Measurements from ENCODE around the gene SDHC. TPM values are rescaled to one million over a fixed set of nuclear protein-coding genes. Genes with fewer than 3 reads are reported as not detected.
A peak's percentile ranks its signal among the peaks of the same experiment; 100 is the strongest.

The SDHC gene
- polyA plus RNA-seq, 1 of the 3 experiments (the other 2 are of a cell fraction): 195 TPM

GRCh38 chr1:161266836-161267235, 47.3 kb upstream of the SDHC start:
- Histone ChIP-seq H3K9me3 (no peaks in the 10 kb centered on the region), H4K20me1 (ENCODE audit: insufficient read depth) (no peaks in the 10 kb centered on the region), H3K4me1 (ENCODE audit: control insufficient read depth in 1 of 2, insufficient read depth in 2 of 2, low read depth in 1 of 2, low read length in 1 of 2) (peaks cover 0 to 12% of the 10 kb centered on the region in 2 experiments; a peak in 2 of 4 replicates), H3K4me2 (peak overlapping the region; percentile 23; the same call in 1 of the 2 replicates), H3F3A (replicated peaks; ENCODE audit: insufficient read depth) (no peaks in the 10 kb centered on the region), H3K27me3 (ENCODE audit: insufficient read depth) (no peaks in the 10 kb centered on the region), H3K9me2 (no peaks in the 10 kb centered on the region), H2AFZ (ENCODE audit: low read depth) (peak overlapping the region; percentile 20; the same call in 1 of the 2 replicates), H3K27ac (ENCODE audit: low read depth in 2 of 2, low read length in 1 of 2) (0 out of 4 replicates have a peak overlapping the region, but pooled peaks of 1 of the 2 experiments have one; percentile 8), H3K9ac (no peak overlapping the region), H3K4me3 (ENCODE audit: low read depth in 2 of 2, low read length in 1 of 2) (no peak overlapping the region), H3K79me2 (ENCODE audit: insufficient read depth) (no peaks in the 10 kb centered on the region), H3K36me3 (replicated peaks in 1 of 2; ENCODE audit: control insufficient read depth in 1 of 2, insufficient read depth in 2 of 2, low read length in 1 of 2) (no peaks in the 10 kb centered on the region)
- ChIA-PET POLR2A (interaction anchor here (0.5 kb wide), 1 partner anchor 1101 kb away, joined by 3 read pairs; no protein-coding TSS in a partner anchor), CTCF (interaction anchor here (1.2 to 1.8 kb wide), 2 partner anchors 24 to 39 kb away, joined by 8 read pairs; no protein-coding TSS in a partner anchor)
- WGBS (ENCODE audit: low lambda C conversion rate): 85% methylated on average over 2 of the region's 2 CpGs
- TF ChIP-seq RFX5 (IDR thresholded peaks at IDR 0.05; ENCODE audit: low read length) (no peak), EP300 (IDR thresholded peaks at IDR 0.05; ENCODE audit: borderline replicate concordance in 1 of 2, low read depth in 1 of 2, low read length in 1 of 2) (no peak), NFIC (IDR thresholded peaks at IDR 0.05; ENCODE audit: borderline replicate concordance) (no peak), IRF3 (IDR thresholded peaks at IDR 0.05; ENCODE audit: low read depth, low read length) (no peak), CTCF (IDR thresholded peaks at IDR 0.05) (no peak), FOXJ3 (CRISPR knock-in tag; IDR thresholded peaks at IDR 0.05) (no peak), FOXM1 (IDR thresholded peaks at IDR 0.05; ENCODE audit: low read depth) (no peak), SIN3A (IDR thresholded peaks at IDR 0.05; ENCODE audit: borderline replicate concordance, low read depth, low read length) (no peak), GABPA (IDR thresholded peaks at IDR 0.05; ENCODE audit: low read depth) (no peak), EZH2phosphoT487 (IDR thresholded peaks at IDR 0.05; ENCODE audit: borderline replicate concordance, low read depth) (no peak), USF1 (IDR thresholded peaks at IDR 0.05; ENCODE audit: borderline replicate concordance, low read depth) (no peak), NRF1 (IDR thresholded peaks at IDR 0.05; ENCODE audit: low read depth, low read length) (no peak), MXI1 (IDR thresholded peaks at IDR 0.05; ENCODE audit: low read depth, low read length) (no peak), ELF1 (IDR thresholded peaks at IDR 0.05) (no peak), MAX (IDR thresholded peaks at IDR 0.05; ENCODE audit: low read depth) (no peak), REST (IDR thresholded peaks at IDR 0.05; ENCODE audit: low read depth, low read length) (no peak), ZBTB33 (IDR thresholded peaks at IDR 0.05; ENCODE audit: borderline replicate concordance, low read depth) (no peak)
- DNase-seq: no peak

Data from SK-N-SH (cell line).